GM18520 (cell line): ENCODE measurements around the gene TCL1A.
A peak's percentile ranks its signal among the peaks of the same experiment; 100 is the strongest.
"Not testable (repeated sequence)": the region's sequence is repeated elsewhere in the genome, so short reads cannot be mapped to it uniquely, and the experiment has no call there.

Experiments
- ATAC-seq: cut with Tn5 transposase; IDR thresholded peaks from one replicate; pipeline ENCODE4 v1.9.1; 2021; ENCODE audit not compliant: unreplicated experiment

TCL1A gene

DNA sequence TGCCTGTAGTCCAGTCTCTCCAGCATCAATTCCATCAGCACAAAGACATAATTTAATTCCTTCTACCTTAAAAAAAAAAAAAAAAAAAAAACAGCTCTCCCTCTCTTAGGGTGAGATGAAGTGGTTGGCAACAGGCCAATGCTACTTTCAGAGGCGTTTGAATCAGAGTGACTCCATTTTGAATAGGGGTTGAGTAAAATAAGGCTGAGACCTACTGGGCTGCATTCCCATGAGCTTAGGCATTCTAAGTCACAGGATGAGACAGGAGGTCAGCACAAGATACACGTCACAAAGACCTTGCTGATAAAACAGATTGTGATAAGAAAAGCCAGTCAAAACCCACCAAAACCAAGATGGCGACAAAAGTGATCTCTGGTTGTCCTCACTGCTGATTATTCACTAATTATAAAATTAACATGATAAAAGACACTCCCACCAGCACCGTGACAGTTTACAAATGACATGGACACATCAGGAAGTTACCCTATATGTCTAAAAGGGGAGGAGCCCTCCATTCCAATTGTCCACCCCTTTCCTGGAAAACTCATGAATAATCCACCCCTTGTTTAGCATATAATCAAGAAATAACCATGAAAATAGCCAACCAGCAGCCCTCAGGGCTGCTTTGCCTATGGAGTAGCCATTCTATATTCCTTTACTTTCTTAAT lies 34.6 kb downstream of the TCL1A start:
- no peak for ATAC-seq

DNA sequence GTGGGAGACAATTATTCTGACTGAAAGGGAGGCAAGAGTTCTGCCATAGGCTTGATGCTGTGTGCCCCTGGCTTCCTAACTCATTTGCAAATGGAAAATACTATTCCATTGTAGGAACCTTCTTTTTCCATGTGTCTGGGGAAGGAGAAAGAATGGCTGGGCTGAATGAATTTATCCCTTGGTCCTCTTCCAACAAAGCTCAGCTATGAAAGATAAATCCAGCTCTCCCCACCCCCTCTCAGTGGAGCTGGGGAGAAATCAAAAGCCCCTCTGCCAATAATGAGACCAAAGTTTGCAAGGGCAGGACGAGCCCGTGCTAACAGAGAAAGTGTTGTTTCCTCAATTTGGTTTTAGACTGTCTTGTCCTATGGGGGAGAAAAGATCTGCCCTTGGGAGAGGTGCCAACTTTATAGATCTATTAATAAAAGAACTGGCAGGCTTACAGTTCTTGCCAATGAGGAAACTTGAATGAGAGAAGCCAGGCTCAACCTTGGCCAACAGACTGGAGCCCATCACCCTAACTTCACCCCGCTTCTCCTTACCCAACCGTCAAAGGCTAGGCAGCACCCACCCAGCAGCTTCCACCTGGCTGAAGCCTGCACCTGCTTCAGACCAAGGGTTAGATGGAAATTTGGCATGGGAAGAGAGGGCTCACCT lies 36.6 kb downstream of the TCL1A start:
- no peak for ATAC-seq

DNA sequence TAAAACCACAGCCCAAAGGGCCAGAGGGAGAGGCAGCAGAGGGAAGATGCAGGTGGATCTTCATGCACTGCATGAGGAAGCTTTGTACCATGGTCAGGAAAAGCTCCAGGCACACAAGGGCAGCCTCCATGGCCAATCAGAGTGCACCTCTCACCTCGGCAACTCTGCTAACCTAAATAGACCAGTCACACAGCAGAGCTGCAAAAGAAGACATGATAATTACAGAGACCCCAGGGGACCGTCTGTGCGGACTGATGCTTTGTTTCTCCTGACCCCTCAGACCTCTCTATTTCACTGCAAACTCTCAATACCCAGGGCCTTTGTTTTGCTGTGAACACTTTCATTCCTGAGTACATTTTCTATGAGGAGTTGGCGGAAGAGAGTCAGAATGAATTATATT lies 38.4 kb downstream of the TCL1A start:
- no peak for ATAC-seq

DNA sequence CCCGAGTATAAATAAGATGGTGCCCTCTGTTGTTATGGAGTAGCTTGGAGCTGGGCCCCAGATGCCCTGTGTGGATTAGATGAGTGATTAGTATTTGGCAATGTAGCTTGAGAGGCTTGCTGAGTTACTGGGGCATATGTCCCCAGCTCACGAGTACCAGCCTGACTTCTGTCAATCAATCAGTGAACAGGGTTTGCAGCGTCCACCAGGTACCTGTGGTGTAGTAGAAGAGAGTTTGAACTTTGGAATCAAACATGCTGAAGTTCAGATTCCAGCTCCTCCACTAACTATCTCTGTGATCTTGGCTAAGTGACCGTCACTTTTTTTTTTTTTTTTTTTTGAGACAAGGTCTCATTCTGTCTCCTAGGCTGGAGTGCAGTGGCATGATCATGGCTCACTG lies 39.3 kb downstream of the TCL1A start:
- ATAC-seq, result no peak

DNA sequence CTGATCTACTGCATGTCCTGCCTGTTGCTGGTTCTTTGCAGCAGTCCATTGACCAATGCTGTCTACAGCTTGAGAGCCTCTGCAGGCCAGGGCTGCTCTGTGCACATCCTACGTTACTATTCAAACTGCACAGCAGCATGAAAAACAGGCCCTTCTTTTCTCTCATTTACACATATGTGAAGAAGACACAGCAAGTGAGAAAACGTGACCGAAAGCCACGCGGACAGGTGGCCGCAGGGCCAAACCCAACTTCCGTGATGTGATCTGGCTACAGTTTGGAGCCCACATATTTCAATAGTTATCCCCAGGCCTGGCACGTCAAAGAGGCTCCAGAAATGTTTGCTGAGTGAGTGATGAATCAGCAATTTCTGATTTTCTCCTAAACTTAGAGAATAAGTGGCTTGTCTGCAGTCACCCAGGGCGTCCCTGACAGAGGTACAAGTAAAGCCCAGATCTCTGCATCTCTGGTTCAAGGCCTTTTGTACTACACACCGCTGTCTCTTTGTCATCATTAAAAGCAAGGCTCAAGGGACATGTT lies 45.6 kb downstream of the TCL1A start:
- ATAC-seq, result peak; percentile 52

DNA sequence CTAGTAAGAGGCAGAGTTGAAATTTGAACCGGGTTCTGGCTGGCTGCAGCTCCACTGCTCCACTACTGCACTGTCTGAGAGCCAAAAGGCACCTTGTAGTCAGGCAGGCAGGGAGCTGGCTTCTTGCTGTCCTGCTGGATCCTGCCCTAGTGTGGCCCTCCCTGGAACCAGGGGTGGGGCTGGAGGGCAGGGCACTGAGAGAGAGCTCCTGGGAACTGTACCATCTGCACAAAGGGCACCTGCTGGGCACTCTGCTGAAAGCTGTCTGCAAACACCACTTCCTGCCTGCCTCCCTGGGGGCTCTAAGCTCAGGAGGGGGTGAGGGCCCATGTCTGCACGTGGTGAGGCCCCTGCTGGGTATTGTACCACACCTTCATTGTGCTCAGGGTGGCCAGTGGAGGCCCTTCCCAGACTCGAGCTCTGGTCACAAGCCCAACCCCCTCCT lies 46.7 kb downstream of the TCL1A start:
- no peak for ATAC-seq

DNA sequence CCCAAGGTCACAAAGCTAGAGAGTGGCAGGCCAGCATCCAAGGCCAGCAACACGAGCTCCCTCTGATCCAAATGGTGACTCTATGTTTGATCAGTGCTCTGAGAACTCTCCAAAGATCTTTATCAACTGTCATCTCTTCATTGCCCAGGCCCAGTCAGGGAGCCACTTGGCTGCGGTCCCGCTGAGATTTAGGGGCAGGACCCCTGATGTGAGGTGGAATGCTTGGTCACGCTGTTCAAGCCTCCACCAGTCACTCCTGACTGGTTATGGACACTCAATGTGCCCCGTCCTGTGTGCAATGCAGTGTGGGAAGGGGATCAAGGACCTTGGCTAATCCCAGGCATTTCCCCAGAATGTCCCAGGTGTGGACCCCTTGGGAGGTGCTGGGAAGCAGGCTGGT lies 47.5 kb downstream of the TCL1A start:
- no peak for ATAC-seq

DNA sequence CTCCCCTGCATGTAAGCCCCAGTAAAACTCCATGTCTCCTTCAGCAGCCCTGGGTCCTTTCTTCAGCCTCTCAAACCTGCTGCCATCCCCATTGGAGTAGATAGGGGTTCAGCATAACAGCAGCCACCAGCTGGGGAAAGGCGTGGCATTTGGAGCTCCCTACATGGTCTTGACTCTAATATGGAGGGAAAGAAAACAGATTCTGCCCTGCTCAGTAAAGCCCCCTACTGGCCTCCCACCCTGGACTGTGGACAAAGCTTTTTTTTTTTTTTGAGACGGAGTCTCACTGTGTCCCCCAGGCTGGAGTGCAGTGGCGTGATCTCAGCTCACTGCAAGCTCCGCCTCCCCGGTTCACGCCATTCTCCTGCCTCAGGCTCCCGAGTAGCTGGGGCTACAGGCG lies 48.4 kb downstream of the TCL1A start:
- ATAC-seq, result not testable (repeated sequence)

DNA sequence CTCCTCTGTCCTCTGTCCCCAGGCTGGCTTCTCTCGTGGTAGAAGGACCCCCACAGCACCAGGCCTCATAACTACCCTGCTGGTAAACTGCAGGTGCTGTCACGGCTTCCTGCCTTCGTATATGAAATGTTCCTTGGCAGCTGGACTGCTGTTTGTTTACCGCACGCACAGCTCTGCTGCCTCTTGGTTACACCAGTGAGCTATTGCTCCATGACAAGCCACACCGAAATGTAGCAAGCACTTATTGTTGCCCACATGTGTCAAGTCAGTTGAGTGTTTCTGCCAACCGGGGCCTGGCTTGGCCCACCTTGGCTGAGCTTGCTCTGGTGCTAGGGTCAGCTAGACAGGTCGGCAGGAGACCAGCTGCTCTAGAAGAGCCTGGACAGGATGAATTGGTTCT lies 49.4 kb downstream of the TCL1A start:
- ATAC-seq, result no peak

DNA sequence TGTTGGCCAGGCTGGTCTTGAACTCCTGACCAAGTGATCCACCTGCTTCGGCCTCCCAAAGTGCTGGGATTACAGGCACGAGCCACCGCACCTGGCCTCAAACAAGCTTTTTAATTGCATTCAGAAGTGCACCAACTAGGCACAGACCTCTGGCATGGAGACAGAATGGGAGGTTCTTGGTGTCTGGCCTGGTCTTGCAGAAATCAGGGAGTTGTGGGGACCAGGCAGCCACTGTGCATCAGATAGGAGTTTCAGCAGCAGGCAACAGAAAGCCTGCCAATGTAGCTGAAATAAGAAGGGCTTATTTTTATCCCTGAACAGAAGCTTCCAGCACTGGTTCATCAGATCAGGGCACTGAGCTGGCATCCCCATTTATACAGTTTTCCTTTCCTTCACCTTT lies 49.9 kb downstream of the TCL1A start:
- ATAC-seq, result no peak

DNA sequence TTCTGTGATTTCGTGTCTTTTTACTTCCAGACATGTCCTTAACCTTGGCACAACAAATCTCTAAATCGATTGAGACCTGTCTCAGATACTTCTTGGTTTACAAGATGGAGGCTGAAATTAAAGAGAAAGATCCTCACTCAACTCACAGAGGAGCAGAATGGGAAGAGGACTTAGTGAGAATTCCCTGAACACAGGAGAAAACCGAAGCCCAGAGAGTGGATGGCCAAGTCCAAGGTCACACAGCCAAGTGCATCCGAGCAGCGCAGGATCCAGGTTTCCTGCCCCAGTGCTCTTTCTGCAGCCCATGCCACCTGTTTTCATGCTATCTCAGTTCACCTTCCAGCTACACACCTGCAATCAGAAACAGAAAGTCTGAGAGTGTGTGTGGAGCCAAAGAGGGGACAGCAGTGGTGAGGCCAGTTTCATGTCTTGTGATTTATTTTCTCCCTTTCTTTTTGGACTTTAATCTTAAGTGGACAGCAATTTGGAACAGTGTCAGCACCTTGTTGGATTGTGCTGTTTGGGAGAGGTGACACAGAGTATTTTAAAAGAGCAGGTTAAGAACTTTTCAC lies 50.6 kb downstream of the TCL1A start:
- ATAC-seq, result no peak

DNA sequence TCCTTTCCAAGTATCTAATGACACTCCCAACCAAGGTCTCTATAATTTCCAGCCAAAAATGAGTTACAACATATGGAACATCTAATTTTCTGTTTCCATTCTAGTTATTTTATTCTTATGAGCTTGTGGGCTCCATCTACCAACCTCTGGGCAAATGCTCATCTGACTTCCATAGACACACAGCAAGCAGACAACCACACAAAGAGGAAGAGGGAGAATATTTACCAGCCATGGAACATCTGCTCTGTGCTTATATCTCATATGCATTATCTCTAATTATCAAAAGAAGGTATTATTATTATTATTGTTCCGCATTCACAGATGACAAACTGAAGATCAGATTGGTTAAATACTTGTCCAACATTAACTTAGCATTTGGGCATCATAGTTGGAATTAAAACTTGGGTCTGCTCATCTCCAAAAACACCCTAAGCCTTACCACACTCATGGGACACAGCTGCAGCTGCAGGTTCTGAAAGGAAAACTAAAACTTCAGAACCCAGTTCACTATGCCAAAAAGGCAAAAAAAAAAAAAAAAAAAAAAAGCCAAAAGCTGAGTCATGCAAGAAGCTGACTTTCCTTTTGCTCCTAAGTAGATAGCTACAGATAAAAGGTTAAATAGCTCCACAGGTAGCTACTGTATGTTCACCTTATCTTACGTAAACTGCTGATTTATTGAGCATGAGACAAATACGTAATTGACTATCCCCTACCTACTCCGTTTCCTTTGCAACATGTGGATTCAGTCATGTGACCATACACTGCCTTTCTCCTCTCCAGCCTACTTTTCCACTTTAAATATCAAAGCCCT lies 51.3 kb downstream of the TCL1A start:
- peak; percentile 40 for ATAC-seq

DNA sequence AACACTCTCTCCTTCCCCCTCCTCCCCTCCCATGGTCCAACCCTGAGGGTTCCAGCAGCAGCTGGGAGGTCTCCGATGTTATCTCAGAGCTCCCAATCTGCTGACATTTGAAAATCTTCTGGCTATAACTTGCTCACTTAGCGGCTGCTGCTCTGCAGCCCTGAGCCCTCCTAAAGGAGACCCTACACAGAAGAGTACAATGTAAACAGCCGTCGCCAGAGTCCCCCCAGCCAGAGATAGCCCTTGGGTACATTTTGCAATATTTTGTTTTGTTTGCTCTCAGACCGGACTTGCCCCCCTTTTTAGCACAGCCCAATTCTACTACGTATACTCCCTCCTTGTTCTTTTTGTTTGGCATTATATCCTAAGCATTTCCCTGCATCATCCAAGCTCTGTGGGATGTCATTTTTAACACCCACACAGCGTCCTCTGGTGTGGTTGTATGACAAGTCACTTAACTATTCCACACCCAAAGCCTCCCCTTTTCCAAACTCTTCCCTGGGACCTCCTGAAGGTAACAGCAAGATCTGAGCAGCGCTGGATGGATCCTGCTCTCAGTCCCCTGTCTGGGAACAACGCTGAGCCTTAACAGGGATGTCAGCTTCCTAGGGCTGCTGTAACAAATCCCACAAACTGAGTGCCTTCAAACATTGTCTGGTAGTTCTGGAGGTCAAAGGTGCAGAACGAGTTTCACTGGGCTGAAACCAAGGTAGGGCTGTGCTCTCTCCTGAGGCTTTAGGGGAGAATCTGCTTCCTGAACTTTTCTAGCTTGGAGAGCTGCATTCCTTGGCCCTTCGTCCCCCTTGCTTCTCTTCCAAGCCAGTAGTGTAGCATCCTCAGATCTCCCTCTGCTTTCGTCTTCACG lies 53.0 kb downstream of the TCL1A start:
- ATAC-seq, result no peak

DNA sequence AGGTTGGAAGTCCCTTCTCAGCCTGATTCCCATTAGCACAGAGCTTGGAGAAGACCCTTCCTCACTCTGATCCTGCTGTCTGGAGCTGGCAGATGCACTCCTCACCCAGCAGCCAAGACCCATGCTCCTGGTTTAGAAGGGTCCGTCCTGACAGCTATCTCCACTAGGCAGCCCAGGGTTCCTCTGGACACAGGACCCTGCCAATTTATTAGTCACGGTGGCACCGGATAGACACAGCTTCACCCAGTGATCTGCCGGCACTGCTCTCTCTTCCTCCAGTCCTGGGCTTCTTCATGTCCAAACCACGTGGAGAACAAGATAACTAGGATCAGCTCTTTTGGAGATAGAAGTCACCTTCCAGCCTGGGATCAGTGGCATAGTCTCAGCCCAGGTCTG lies 53.9 kb downstream of the TCL1A start:
- ATAC-seq, result no peak
